ENCODE results near the gene KRTAP5-2. TPM values are rescaled to one million over a fixed set of nuclear protein-coding genes. Genes with fewer than 3 reads are reported as not detected.

KRTAP5-2 gene
- total RNA-seq, 3 donors from 2014 or later: not detected

- ATAC-seq (no peak), DNase-seq (peak; percentile 32)
- Mint-ChIP-seq H3K4me3 (peak overlapping the region; percentile 73), H3K36me3 (ENCODE audit: insufficient read depth) (no peaks in the 10 kb centered on the region), H3K4me1 (ENCODE audit: low read depth) (peaks cover 19% of the 10 kb centered on the region), H3K27me3 (ENCODE audit: low read depth) (no peaks in the 10 kb centered on the region), H3K9me3 (no peaks in the 10 kb centered on the region)
These were observed 27.0 kb downstream of the KRTAP5-2 start for GRCh38 chr11:1570896-1571759.

- Mint-ChIP-seq H3K4me3 (peak overlapping the region; percentile 73), H3K4me1 (ENCODE audit: low read depth) (peaks cover 19% of the 10 kb centered on the region), H3K9me3 (no peaks in the 10 kb centered on the region), H3K36me3 (ENCODE audit: insufficient read depth) (no peaks in the 10 kb centered on the region), H3K27me3 (ENCODE audit: low read depth) (no peaks in the 10 kb centered on the region)
- DNase-seq: no peak
- ATAC-seq: no peak
These were observed 27.6 kb downstream of the KRTAP5-2 start for GRCh38 chr11:1570531-1570895.

- no peak for ATAC-seq
- Mint-ChIP-seq H3K27me3 (ENCODE audit: low read depth) (no peaks in the 10 kb centered on the region), H3K4me1 (ENCODE audit: low read depth) (peaks cover 19% of the 10 kb centered on the region), H3K4me3 (peak overlapping the region; percentile 73), H3K36me3 (ENCODE audit: insufficient read depth) (no peaks in the 10 kb centered on the region), H3K9me3 (no peaks in the 10 kb centered on the region)
- DNase-seq: no peak
These were observed 28.1 kb downstream of the KRTAP5-2 start for GRCh38 chr11:1570001-1570453.

GRCh38 chr11:1569251-1569780, 28.8 kb downstream of the KRTAP5-2 start:
- DNase-seq: no peak
- ATAC-seq: no peak
- Mint-ChIP-seq H3K9me3 (no peaks in the 10 kb centered on the region), H3K27me3 (ENCODE audit: low read depth) (no peaks in the 10 kb centered on the region), H3K4me1 (ENCODE audit: low read depth) (peaks cover 19% of the 10 kb centered on the region), H3K4me3 (peak overlapping the region; percentile 50), H3K36me3 (ENCODE audit: insufficient read depth) (no peaks in the 10 kb centered on the region)

- Mint-ChIP-seq H3K27me3 (ENCODE audit: low read depth) (no peaks in the 10 kb centered on the region), H3K9me3 (no peaks in the 10 kb centered on the region), H3K4me3 (no peak overlapping the region), H3K36me3 (ENCODE audit: insufficient read depth) (no peaks in the 10 kb centered on the region), H3K4me1 (ENCODE audit: low read depth) (peaks cover 16% of the 10 kb centered on the region)
- no peak for ATAC-seq
- no peak for DNase-seq
These were observed 29.6 kb downstream of the KRTAP5-2 start for GRCh38 chr11:1568441-1568911.

- DNase-seq: no peak
- Mint-ChIP-seq H3K36me3 (ENCODE audit: insufficient read depth) (no peaks in the 10 kb centered on the region), H3K9me3 (no peaks in the 10 kb centered on the region), H3K27me3 (ENCODE audit: low read depth) (no peaks in the 10 kb centered on the region), H3K4me1 (ENCODE audit: low read depth) (peaks cover 14% of the 10 kb centered on the region), H3K4me3 (no peak overlapping the region)
- no peak for ATAC-seq
These were observed 30.4 kb downstream of the KRTAP5-2 start for GRCh38 chr11:1567721-1568100.

- no peak for ATAC-seq
- peaks cover 14% of the 10 kb centered on the region for H3K4me1 Mint-ChIP-seq (ENCODE audit: low read depth)
- no peak for DNase-seq
- H3K9me3 Mint-ChIP-seq: no peaks in the 10 kb centered on the region
- no peaks in the 10 kb centered on the region for H3K36me3 Mint-ChIP-seq (ENCODE audit: insufficient read depth)
- H3K27me3 Mint-ChIP-seq (ENCODE audit: low read depth): no peaks in the 10 kb centered on the region
- H3K4me3 Mint-ChIP-seq: no peak overlapping the region
These were observed 30.9 kb downstream of the KRTAP5-2 start for GRCh38 chr11:1567052-1567720.

- no peaks in the 10 kb centered on the region for H3K27me3 Mint-ChIP-seq (ENCODE audit: low read depth)
- H3K36me3 Mint-ChIP-seq (ENCODE audit: insufficient read depth): no peaks in the 10 kb centered on the region
- no peak for DNase-seq
These were observed 31.6 kb downstream of the KRTAP5-2 start for GRCh38 chr11:1566381-1567051.

GRCh38 chr11:1565904-1566247, 32.2 kb downstream of the KRTAP5-2 start:
- Mint-ChIP-seq H3K36me3 (ENCODE audit: insufficient read depth) (no peaks in the 10 kb centered on the region), H3K9me3 (no peaks in the 10 kb centered on the region), H3K27me3 (ENCODE audit: low read depth) (no peaks in the 10 kb centered on the region), H3K4me1 (ENCODE audit: low read depth) (peaks cover 14% of the 10 kb centered on the region), H3K4me3 (no peak overlapping the region)
- ATAC-seq: no peak
- no peak for DNase-seq

More at GRCh38 chr11:1566381-1567051, 31.6 kb downstream of the KRTAP5-2 start:
- Mint-ChIP-seq H3K4me3 (no peak overlapping the region), H3K9me3 (no peaks in the 10 kb centered on the region), H3K4me1 (ENCODE audit: low read depth) (peaks cover 14% of the 10 kb centered on the region)
- ATAC-seq: no peak

GRCh38 chr11:1565173-1565903, 32.8 kb downstream of the KRTAP5-2 start:
- peaks cover 10% of the 10 kb centered on the region for H3K4me1 Mint-ChIP-seq (ENCODE audit: low read depth)
- no peaks in the 10 kb centered on the region for H3K9me3 Mint-ChIP-seq

GRCh38 chr11:1564535-1565172, 33.4 kb downstream of the KRTAP5-2 start:
- ATAC-seq (no peak), DNase-seq (no peak)
- H3K9me3 Mint-ChIP-seq: no peaks in the 10 kb centered on the region
- peaks cover 10% of the 10 kb centered on the region for H3K4me1 Mint-ChIP-seq (ENCODE audit: low read depth)
- H3K4me3 Mint-ChIP-seq: no peak overlapping the region
- H3K36me3 Mint-ChIP-seq (ENCODE audit: insufficient read depth): peaks cover 3% of the 10 kb centered on the region
- no peaks in the 10 kb centered on the region for H3K27me3 Mint-ChIP-seq (ENCODE audit: low read depth)

More at GRCh38 chr11:1565173-1565903, 32.8 kb downstream of the KRTAP5-2 start:
- Mint-ChIP-seq H3K36me3 (ENCODE audit: insufficient read depth) (no peaks in the 10 kb centered on the region), H3K4me3 (no peak overlapping the region), H3K27me3 (ENCODE audit: low read depth) (no peaks in the 10 kb centered on the region)
- ATAC-seq (no peak), DNase-seq (no peak)

GRCh38 chr11:1563697-1564534, 34.2 kb downstream of the KRTAP5-2 start:
- ATAC-seq (no peak), DNase-seq (no peak)
- Mint-ChIP-seq H3K36me3 (ENCODE audit: insufficient read depth) (peaks cover 3% of the 10 kb centered on the region), H3K4me3 (no peak overlapping the region), H3K9me3 (no peaks in the 10 kb centered on the region), H3K4me1 (ENCODE audit: low read depth) (peaks cover 2% of the 10 kb centered on the region), H3K27me3 (ENCODE audit: low read depth) (no peaks in the 10 kb centered on the region)

GRCh38 chr11:1563149-1563638, 34.9 kb downstream of the KRTAP5-2 start:
- Mint-ChIP-seq H3K4me3 (no peak overlapping the region), H3K9me3 (no peaks in the 10 kb centered on the region), H3K4me1 (ENCODE audit: low read depth) (no peaks in the 10 kb centered on the region), H3K36me3 (ENCODE audit: insufficient read depth) (peaks cover 3% of the 10 kb centered on the region), H3K27me3 (ENCODE audit: low read depth) (no peaks in the 10 kb centered on the region)
- DNase-seq: no peak
- no peak for ATAC-seq
